ENCODE measurements around the gene DNMBP.

DNA sequence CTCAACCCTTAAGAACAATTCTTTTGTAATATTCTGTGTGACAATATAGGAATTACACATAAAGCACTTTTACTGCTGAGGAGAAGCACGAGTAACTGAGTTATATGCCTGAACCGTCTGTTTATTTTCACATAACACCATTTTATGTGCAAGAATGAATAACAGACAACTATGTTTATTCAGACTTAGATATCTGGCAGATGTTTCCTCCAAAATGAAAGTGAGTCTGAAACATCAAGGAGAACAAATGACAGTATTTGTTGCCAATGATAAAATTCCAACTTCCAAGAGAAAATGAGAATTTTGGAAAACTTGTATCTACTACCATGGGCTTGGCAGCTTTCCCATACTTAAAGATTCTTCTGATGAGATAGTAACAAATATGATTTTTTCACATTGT is 51.4 kb downstream of the DNMBP start:
- TF ChIP-seq, protein P1, sequence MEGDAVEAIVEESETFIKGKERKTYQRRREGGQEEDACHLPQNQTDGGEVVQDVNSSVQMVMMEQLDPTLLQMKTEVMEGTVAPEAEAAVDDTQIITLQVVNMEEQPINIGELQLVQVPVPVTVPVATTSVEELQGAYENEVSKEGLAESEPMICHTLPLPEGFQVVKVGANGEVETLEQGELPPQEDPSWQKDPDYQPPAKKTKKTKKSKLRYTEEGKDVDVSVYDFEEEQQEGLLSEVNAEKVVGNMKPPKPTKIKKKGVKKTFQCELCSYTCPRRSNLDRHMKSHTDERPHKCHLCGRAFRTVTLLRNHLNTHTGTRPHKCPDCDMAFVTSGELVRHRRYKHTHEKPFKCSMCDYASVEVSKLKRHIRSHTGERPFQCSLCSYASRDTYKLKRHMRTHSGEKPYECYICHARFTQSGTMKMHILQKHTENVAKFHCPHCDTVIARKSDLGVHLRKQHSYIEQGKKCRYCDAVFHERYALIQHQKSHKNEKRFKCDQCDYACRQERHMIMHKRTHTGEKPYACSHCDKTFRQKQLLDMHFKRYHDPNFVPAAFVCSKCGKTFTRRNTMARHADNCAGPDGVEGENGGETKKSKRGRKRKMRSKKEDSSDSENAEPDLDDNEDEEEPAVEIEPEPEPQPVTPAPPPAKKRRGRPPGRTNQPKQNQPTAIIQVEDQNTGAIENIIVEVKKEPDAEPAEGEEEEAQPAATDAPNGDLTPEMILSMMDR (IDR thresholded peaks at IDR 0.05) = no peak
- TF ChIP-seq POLR2A (IDR thresholded peaks at IDR 0.05) = no peak

Data from thyroid gland (tissue), 4 donors.